ENCODE results near the gene MBD3L4.
"Not testable (repeated sequence)": the region's sequence is repeated elsewhere in the genome, so short reads cannot be mapped to it uniquely, and the experiment has no call there.

The MBD3L4 gene

DNA sequence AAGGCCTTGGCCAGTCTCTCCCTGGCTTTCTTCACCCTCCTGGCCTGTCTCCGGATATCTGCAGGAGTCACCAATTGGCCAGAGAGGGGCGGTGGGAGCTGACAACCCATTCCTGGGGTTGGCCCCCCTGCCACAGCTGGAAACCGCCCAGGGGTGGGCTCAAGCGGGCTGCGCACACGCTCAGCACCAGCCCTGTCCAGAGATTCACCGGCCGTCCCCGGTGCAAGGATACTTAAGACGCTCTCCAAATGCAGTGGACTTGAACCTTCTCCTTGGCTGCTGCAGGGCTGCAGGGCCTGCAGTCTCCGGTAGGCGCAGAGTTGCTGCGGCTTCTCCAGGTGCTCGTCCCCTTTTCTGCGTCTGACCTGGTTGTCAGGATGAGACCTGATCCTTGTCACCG is 16.4 kb upstream of the MBD3L4 start:
- not testable (repeated sequence) for H3K4me2 ChIP-seq; H3K36me3 ChIP-seq (ENCODE audit: insufficient read depth); H3K9ac ChIP-seq; H4K20me1 ChIP-seq (ENCODE audit: insufficient read depth); H3K79me2 ChIP-seq (ENCODE audit: insufficient read depth, low read depth); H3K27me3 ChIP-seq (ENCODE audit: insufficient read depth, low read depth); H3K4me3 ChIP-seq (IDR thresholded peaks at IDR 0.05; ENCODE audit: insufficient read depth, low read depth, low read length); H2AFZ ChIP-seq (ENCODE audit: low read depth); H3K4me1 ChIP-seq (ENCODE audit: low read depth, poor library complexity, severe bottlenecking); H3K27ac ChIP-seq

DNA sequence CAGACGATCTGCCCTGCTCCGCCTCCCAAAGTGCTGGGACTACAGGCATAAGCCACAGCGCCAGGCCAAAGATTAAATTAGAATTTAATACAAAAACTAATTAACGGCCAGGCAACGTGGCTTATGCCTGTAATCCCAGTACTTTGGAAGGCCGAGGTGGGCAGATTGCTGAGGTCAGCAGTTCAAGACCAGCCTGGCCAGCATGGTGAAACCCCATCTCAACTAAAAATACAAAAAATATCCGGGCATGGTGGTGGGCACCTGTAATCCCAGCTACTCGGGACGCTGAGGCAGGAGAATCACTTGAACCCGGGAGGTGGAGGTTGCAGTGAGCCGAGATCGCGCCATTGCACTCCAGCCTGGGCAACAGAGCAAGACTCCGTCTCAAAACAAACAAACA is 15.7 kb upstream of the MBD3L4 start:
- H4K20me1 ChIP-seq (ENCODE audit: insufficient read depth); H3K4me3 ChIP-seq (IDR thresholded peaks at IDR 0.05; ENCODE audit: insufficient read depth, low read depth, low read length); H3K9ac ChIP-seq; H3K79me2 ChIP-seq (ENCODE audit: insufficient read depth, low read depth); H3K4me2 ChIP-seq; H2AFZ ChIP-seq (ENCODE audit: low read depth); H3K27ac ChIP-seq; H3K4me1 ChIP-seq (ENCODE audit: low read depth, poor library complexity, severe bottlenecking); H3K27me3 ChIP-seq (ENCODE audit: insufficient read depth, low read depth); H3K36me3 ChIP-seq (ENCODE audit: insufficient read depth): not testable (repeated sequence)

DNA sequence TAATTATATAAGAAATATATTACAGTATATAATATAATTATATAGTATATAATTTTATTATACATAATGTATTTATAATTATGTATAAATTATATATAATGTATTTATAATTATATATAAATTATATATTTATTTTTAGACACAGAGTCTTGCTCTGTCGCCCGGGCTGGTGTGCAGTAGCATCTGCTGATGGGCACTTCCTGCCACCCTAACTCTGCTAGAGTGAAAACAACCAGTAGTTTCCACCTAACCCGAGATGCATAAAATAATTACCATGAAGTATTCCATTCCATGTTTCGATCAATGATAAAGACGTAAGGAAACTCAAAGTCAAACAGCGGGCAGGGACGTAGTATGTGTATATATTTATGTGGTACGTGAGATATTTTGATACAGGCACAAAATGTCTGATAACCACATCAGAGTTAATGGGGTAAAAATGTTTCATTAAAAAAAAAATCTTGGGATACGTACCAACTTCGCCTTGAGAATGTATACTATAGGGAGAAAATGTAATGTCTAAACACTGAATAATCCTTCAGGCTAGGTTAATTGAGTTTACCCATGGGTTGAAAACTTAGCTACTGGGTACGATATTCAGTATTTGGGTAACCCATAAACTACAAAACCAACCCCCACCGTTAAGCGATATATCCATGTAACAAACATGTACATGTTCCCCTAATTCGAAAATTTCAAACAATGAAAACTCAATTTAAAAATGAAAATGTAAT is 14.8 kb upstream of the MBD3L4 start:
- H3K27me3 ChIP-seq (ENCODE audit: insufficient read depth, low read depth); H3K36me3 ChIP-seq (ENCODE audit: insufficient read depth); H3K27ac ChIP-seq; H2AFZ ChIP-seq (ENCODE audit: low read depth); H3K9ac ChIP-seq; H3K4me1 ChIP-seq (ENCODE audit: low read depth, poor library complexity, severe bottlenecking); H3K79me2 ChIP-seq (ENCODE audit: insufficient read depth, low read depth); H4K20me1 ChIP-seq (ENCODE audit: insufficient read depth); H3K4me3 ChIP-seq (IDR thresholded peaks at IDR 0.05; ENCODE audit: insufficient read depth, low read depth, low read length); H3K4me2 ChIP-seq: not testable (repeated sequence)

DNA sequence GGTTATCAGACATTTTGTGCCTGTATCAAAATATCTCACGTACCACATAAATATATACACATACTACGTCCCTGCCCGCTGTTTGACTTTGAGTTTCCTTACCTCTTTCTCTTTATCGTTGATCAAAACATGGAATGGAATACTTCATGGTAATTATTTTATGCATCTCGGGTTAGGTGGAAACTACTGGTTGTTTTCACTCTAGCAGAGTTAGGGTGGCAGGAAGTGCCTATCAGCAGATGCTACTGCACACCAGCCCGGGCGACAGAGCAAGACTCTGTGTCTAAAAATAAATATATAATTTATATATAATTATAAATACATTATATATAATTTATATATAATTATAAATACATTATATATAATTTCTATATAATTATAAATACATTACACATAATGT is 12.9 kb upstream of the MBD3L4 start:
- H3K36me3 ChIP-seq (ENCODE audit: insufficient read depth); H3K27ac ChIP-seq; H3K79me2 ChIP-seq (ENCODE audit: insufficient read depth, low read depth); H4K20me1 ChIP-seq (ENCODE audit: insufficient read depth); H3K9ac ChIP-seq; H3K4me2 ChIP-seq; H3K4me3 ChIP-seq (IDR thresholded peaks at IDR 0.05; ENCODE audit: insufficient read depth, low read depth, low read length); H3K27me3 ChIP-seq (ENCODE audit: insufficient read depth, low read depth); H2AFZ ChIP-seq (ENCODE audit: low read depth); H3K4me1 ChIP-seq (ENCODE audit: low read depth, poor library complexity, severe bottlenecking): not testable (repeated sequence)

DNA sequence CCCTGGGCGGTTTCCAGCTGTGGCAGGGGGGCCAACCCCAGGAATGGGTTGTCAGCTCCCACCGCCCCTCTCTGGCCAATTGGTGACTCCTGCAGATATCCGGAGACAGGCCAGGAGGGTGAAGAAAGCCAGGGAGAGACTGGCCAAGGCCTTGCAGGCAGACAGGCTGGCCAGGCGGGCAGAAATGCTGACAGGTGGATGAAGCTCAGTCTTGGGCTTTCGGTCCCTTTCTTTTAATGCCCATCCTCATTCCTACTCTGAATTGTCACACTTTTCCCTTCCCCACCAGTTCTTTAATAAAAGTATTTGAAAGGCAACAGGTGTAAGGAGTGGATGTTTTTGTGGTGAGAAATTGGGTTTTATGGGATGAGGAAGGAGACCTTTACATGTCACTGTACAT is 11.4 kb upstream of the MBD3L4 start:
- not testable (repeated sequence) for H2AFZ ChIP-seq (ENCODE audit: low read depth); H3K27me3 ChIP-seq (ENCODE audit: insufficient read depth, low read depth)

DNA sequence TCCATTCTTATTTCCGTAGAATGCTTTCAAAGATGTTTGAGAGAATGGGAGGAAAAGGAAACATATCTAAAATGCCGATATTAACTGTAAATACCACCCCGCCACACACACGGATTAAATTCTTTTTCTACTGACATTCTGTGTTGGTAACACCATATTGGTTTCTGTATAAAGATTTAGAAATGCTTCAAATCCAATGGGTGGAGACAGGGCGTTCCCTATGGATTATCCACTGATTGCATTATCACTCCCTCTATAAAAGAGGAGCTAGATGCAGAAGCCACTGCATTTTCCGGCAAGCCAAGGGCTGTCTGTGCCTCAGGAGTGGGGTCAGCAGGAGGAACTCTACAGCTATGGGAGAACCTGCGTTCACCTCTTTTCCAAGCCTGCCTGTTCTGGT is 9.0 kb upstream of the MBD3L4 start, which contains the start of gene MBD3L2:
Gene MBD3L2 (plus strand): TSS at position 301 of the 400 bp plus-strand sequence. CDS start 53 bp downstream, at position 354.
- H3K79me2 ChIP-seq (ENCODE audit: insufficient read depth, low read depth); H4K20me1 ChIP-seq (ENCODE audit: insufficient read depth); H3K27ac ChIP-seq; H3K4me1 ChIP-seq (ENCODE audit: low read depth, poor library complexity, severe bottlenecking); H3K4me3 ChIP-seq (IDR thresholded peaks at IDR 0.05; ENCODE audit: insufficient read depth, low read depth, low read length); H3K27me3 ChIP-seq (ENCODE audit: insufficient read depth, low read depth); H3K4me2 ChIP-seq; H3K9ac ChIP-seq; H3K36me3 ChIP-seq (ENCODE audit: insufficient read depth); H2AFZ ChIP-seq (ENCODE audit: low read depth): not testable (repeated sequence)

More for the DNA sequence above, 11.4 kb upstream of the MBD3L4 start:
- not testable (repeated sequence) for H3K4me1 ChIP-seq (ENCODE audit: low read depth, poor library complexity, severe bottlenecking); H3K4me2 ChIP-seq; H3K27ac ChIP-seq; H3K4me3 ChIP-seq (IDR thresholded peaks at IDR 0.05; ENCODE audit: insufficient read depth, low read depth, low read length); H3K9ac ChIP-seq; H3K79me2 ChIP-seq (ENCODE audit: insufficient read depth, low read depth); H4K20me1 ChIP-seq (ENCODE audit: insufficient read depth); H3K36me3 ChIP-seq (ENCODE audit: insufficient read depth)

DNA sequence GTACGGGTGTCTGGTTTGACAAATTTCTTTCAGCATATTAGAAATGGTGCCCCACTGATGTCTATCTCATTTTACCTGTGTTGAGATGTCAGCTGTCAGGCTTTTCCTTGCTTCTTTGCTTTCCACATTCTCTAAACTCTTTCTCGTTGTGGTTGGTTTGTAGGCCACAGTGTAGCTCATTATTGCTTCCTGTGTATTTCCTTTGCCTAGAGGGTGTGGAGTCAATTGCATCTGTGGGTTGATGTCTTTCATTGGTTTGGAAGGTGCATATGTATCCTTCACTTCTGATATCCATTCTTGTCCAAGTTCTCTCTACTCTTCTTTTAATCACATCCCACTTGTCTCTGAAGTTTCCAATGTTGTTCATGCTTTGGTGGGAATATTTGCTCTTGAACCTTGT is 1.6 kb upstream of the MBD3L4 start:
- not testable (repeated sequence) for H3K79me2 ChIP-seq (ENCODE audit: insufficient read depth, low read depth); H3K27ac ChIP-seq; H3K9ac ChIP-seq; H2AFZ ChIP-seq (ENCODE audit: low read depth); H4K20me1 ChIP-seq (ENCODE audit: insufficient read depth); H3K4me2 ChIP-seq; H3K36me3 ChIP-seq (ENCODE audit: insufficient read depth); H3K4me3 ChIP-seq (IDR thresholded peaks at IDR 0.05; ENCODE audit: insufficient read depth, low read depth, low read length); H3K4me1 ChIP-seq (ENCODE audit: low read depth, poor library complexity, severe bottlenecking); H3K27me3 ChIP-seq (ENCODE audit: insufficient read depth, low read depth)

DNA sequence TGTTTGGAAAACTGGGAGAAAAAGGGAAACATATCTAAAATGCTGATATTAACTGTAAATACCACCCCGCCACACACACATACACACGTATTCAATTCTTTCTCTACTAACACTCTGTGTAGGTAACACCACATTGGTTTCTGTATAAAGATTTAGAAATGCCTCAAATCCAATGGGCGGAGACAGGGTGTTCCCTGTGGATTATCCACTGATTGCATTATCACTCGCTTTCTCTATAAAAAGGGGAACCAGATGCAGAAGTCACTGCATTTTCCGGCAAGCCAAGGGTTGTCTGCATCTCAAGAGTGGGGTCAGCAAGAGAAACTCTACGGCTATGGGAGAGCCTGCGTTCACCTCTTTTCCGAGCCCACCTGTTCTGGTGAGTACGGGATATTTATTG is 9.7 kb downstream of the MBD3L4 start, which contains the start of gene MBD3L5:
Gene MBD3L5 (plus strand): TSS at position 301 of the 400 bp plus-strand sequence. CDS start 34 bp downstream, at position 335.
- not testable (repeated sequence) for H3K4me2 ChIP-seq; H3K9ac ChIP-seq; H3K27ac ChIP-seq; H4K20me1 ChIP-seq (ENCODE audit: insufficient read depth); H3K27me3 ChIP-seq (ENCODE audit: insufficient read depth, low read depth); H2AFZ ChIP-seq (ENCODE audit: low read depth); H3K4me3 ChIP-seq (IDR thresholded peaks at IDR 0.05; ENCODE audit: insufficient read depth, low read depth, low read length); H3K4me1 ChIP-seq (ENCODE audit: low read depth, poor library complexity, severe bottlenecking); H3K36me3 ChIP-seq (ENCODE audit: insufficient read depth); H3K79me2 ChIP-seq (ENCODE audit: insufficient read depth, low read depth)

GRCh38 chr19:7028790-7029189 is 11.2 kb downstream of the MBD3L4 start:
- H4K20me1 ChIP-seq (ENCODE audit: insufficient read depth); H2AFZ ChIP-seq (ENCODE audit: low read depth); H3K9ac ChIP-seq; H3K27me3 ChIP-seq (ENCODE audit: insufficient read depth, low read depth); H3K4me3 ChIP-seq (IDR thresholded peaks at IDR 0.05; ENCODE audit: insufficient read depth, low read depth, low read length); H3K4me2 ChIP-seq; H3K36me3 ChIP-seq (ENCODE audit: insufficient read depth); H3K4me1 ChIP-seq (ENCODE audit: low read depth, poor library complexity, severe bottlenecking); H3K79me2 ChIP-seq (ENCODE audit: insufficient read depth, low read depth); H3K27ac ChIP-seq: not testable (repeated sequence)

- not testable (repeated sequence) for H3K9ac ChIP-seq; H3K27ac ChIP-seq; H3K27me3 ChIP-seq (ENCODE audit: insufficient read depth, low read depth); H3K4me2 ChIP-seq; H2AFZ ChIP-seq (ENCODE audit: low read depth); H3K4me1 ChIP-seq (ENCODE audit: low read depth, poor library complexity, severe bottlenecking); H3K4me3 ChIP-seq (IDR thresholded peaks at IDR 0.05; ENCODE audit: insufficient read depth, low read depth, low read length); H3K79me2 ChIP-seq (ENCODE audit: insufficient read depth, low read depth); H3K36me3 ChIP-seq (ENCODE audit: insufficient read depth); H4K20me1 ChIP-seq (ENCODE audit: insufficient read depth)
Observed at GRCh38 chr19:7021331-7021730, 18.6 kb downstream of the MBD3L4 start, which contains the start of gene MBD3L2B. Gene MBD3L2B (minus strand): TSS chr19:7021431. CDS start chr19:7021397, 34 bp downstream.
